Loucy (cell line): ENCODE data around the gene PHPT1.

Experiments used
- H2AFZ ChIP-seq: fragments of 200-600 bp; sonication (generic); 2 replicates; pipeline ENCODE4 v1.6.0; 2016; ENCODE audit warnings: antibody characterized with exemption, mild to moderate bottlenecking, low read length, moderate library complexity
- H3F3A ChIP-seq: fragments of 200-600 bp; 2 replicates; pipeline ENCODE4 v1.6.0; 2016; ENCODE audit warnings: antibody characterized with exemption, low read depth, mild to moderate bottlenecking
- H3K27me3 ChIP-seq: fragments of 200-600 bp; sonication (generic); 2 replicates; pipeline ENCODE4 v1.6.1; 2014; ENCODE audit warnings: low read length, mild to moderate bottlenecking; ENCODE audit not compliant: insufficient read depth, poor library complexity, severe bottlenecking
- H3K36me3 ChIP-seq: fragments of 200-600 bp; sonication (generic); 2 replicates; pipeline ENCODE4 v1.6.1; 2016; ENCODE audit warnings: low read length; ENCODE audit not compliant: insufficient read depth
- H3K4me1 ChIP-seq: fragments of 200-600 bp; sonication (generic); 2 replicates; pipeline ENCODE4 v1.5.1; 2014; ENCODE audit warnings: low read length, mild to moderate bottlenecking; ENCODE audit not compliant: insufficient read depth, poor library complexity, severe bottlenecking
- H3K4me2 ChIP-seq: fragments of 200-600 bp; sonication (generic); 2 replicates; pipeline ENCODE4 v1.6.0; 2014; ENCODE audit warnings: antibody characterized with exemption, low read length, low read depth, mild to moderate bottlenecking; ENCODE audit not compliant: poor library complexity, severe bottlenecking
- H3K4me3 ChIP-seq: fragments of 200-600 bp; sonication (generic); 2 replicates; pipeline ENCODE4 v1.5.1; 2014; ENCODE audit warnings: low read length, mild to moderate bottlenecking, mixed read lengths; ENCODE audit not compliant: poor library complexity, severe bottlenecking
- H3K79me2 ChIP-seq: fragments of 200-600 bp; sonication (generic); 2 replicates; pipeline ENCODE4 v1.6.1; 2014; ENCODE audit warnings: low read length; ENCODE audit not compliant: insufficient read depth
- H3K9ac ChIP-seq: fragments of 200-600 bp; sonication (generic); 2 replicates; pipeline ENCODE4 v1.6.0; 2014; ENCODE audit warnings: mild to moderate bottlenecking, low read depth, low read length, moderate library complexity; ENCODE audit not compliant: poor library complexity, severe bottlenecking
- H3K9me2 ChIP-seq: fragments of 200-600 bp; sonication (generic); replicated peaks from 2 replicates; pipeline ENCODE4 v1.6.1; 2016; ENCODE audit warnings: low read depth, low read length, mixed read lengths
- H3K9me3 ChIP-seq: fragments of 200-600 bp; sonication (generic); 2 replicates; pipeline ENCODE4 v1.6.1; 2014; ENCODE audit warnings: mild to moderate bottlenecking, antibody characterized with exemption, low read length, low read depth; ENCODE audit not compliant: insufficient read depth
- H4K20me1 ChIP-seq: fragments of 200-600 bp; sonication (generic); 2 replicates; pipeline ENCODE4 v1.6.0; 2014; ENCODE audit warnings: antibody characterized with exemption, low read length, mild to moderate bottlenecking; ENCODE audit not compliant: insufficient read depth, poor library complexity, severe bottlenecking
- CTCF ChIP-seq: fragments of 200-600 bp; sonication (generic); conservative IDR thresholded peaks from 2 replicates; pipeline ENCODE4 v1.5.1; 2014; ENCODE audit warnings: mild to moderate bottlenecking, antibody characterized with exemption, low read length
- EZH2phosphoT487 ChIP-seq: fragments of 200-600 bp; IDR thresholded peaks from 2 replicates; pipeline ENCODE4 v1.6.1; 2018; ENCODE audit warnings: antibody characterized with exemption, mild to moderate bottlenecking, moderate library complexity, borderline replicate concordance

Gene PHPT1

GRCh38 chr9:136838314-136839228, 10.6 kb upstream of the PHPT1 start:
- peaks cover 8% of the 10 kb centered on the region for H3K4me1 ChIP-seq
- no peak overlapping the region for H3K4me3 ChIP-seq
- no peaks in the 10 kb centered on the region for H3K79me2 ChIP-seq
- H4K20me1 ChIP-seq: peaks cover 4% of the 10 kb centered on the region
- no peaks in the 10 kb centered on the region for H3K27me3 ChIP-seq
- no peak for TF ChIP-seq EZH2phosphoT487
- H3F3A ChIP-seq: no peaks in the 10 kb centered on the region
- no peak overlapping the region for H2AFZ ChIP-seq
- H3K9me3 ChIP-seq: no peaks in the 10 kb centered on the region
- H3K9me2 ChIP-seq: no peaks in the 10 kb centered on the region
- no peak overlapping the region for H3K9ac ChIP-seq
- H3K36me3 ChIP-seq: no peaks in the 10 kb centered on the region
- no peak overlapping the region for H3K4me2 ChIP-seq

- H2AFZ ChIP-seq: no peak overlapping the region
- H3K4me3 ChIP-seq: no peak overlapping the region
- peaks cover 4% of the 10 kb centered on the region for H4K20me1 ChIP-seq
- H3K9me2 ChIP-seq: no peaks in the 10 kb centered on the region
- no peaks in the 10 kb centered on the region for H3K79me2 ChIP-seq
- peaks cover 8% of the 10 kb centered on the region for H3K4me1 ChIP-seq
- no peak overlapping the region for H3K4me2 ChIP-seq
- no peaks in the 10 kb centered on the region for H3K27me3 ChIP-seq
- no peak for TF ChIP-seq CTCF
- no peak for TF ChIP-seq EZH2phosphoT487
- no peaks in the 10 kb centered on the region for H3K9me3 ChIP-seq
- H3K36me3 ChIP-seq: no peaks in the 10 kb centered on the region
- no peak overlapping the region for H3K9ac ChIP-seq
- no peaks in the 10 kb centered on the region for H3F3A ChIP-seq
These were observed 9.7 kb upstream of the PHPT1 start for GRCh38 chr9:136839229-136840139.

GRCh38 chr9:136840140-136840876, 8.9 kb upstream of the PHPT1 start:
- Histone ChIP-seq H2AFZ (no peak overlapping the region), H3K4me2 (no peak overlapping the region), H3K27me3 (no peaks in the 10 kb centered on the region), H3K9me2 (no peaks in the 10 kb centered on the region), H3F3A (no peaks in the 10 kb centered on the region), H3K79me2 (no peaks in the 10 kb centered on the region), H4K20me1 (peaks cover 4% of the 10 kb centered on the region), H3K4me3 (no peak overlapping the region), H3K9ac (no peak overlapping the region), H3K9me3 (no peaks in the 10 kb centered on the region), H3K36me3 (no peaks in the 10 kb centered on the region), H3K4me1 (peaks cover 8% of the 10 kb centered on the region)
- TF ChIP-seq EZH2phosphoT487: no peak
- TF ChIP-seq CTCF: no peak
